CD14-positive monocyte (primary cell): ENCODE data around the gene ZNF281. TPM values are rescaled to one million over a fixed set of nuclear protein-coding genes. Genes with fewer than 3 reads are reported as not detected.

Source experiments
- DNase-seq, 3 donors: peaks; one replicate each; pipeline ENCODE4 v3.0.0-alpha.2; 2011 to 2022
- H2AFZ ChIP-seq: 2 replicates; pipeline ENCODE4 v1.6.0; 2012; ENCODE audit warnings: mild to moderate bottlenecking, low read depth, low read length, inconsistent platforms; ENCODE audit not compliant: insufficient read depth, poor library complexity, severe bottlenecking
- H3K27ac ChIP-seq, 2 donors: 1 replicate in 1 of 2; 2 replicates in 1 of 2; pipeline ENCODE4 v1.5.1; 2012 to 2013; ENCODE audit warnings: low read length in 2 of 2, control low read depth in 1 of 2, inconsistent platforms in 1 of 2, low read depth in 1 of 2, mild to moderate bottlenecking in 1 of 2
- H3K27me3 ChIP-seq, 2 donors: one replicate each; pipeline versions ENCODE4 v1.6.0 to v1.6.1; 2011 to 2013; ENCODE audit warnings: low read length in 2 of 2; ENCODE audit not compliant: control insufficient read depth in 2 of 2, insufficient read depth in 2 of 2
- H3K36me3 ChIP-seq, 2 donors: replicated peaks in 1 of 2; 1 replicate in 1 of 2; 2 replicates in 1 of 2; pipeline versions ENCODE4 v1.5.1 to v1.6.1; 2012 to 2013; ENCODE audit warnings: low read length in 2 of 2, control low read depth in 1 of 2, inconsistent platforms in 1 of 2, mild to moderate bottlenecking in 1 of 2; ENCODE audit not compliant: insufficient read depth in 2 of 2, control insufficient read depth in 1 of 2
- H3K4me1 ChIP-seq, 2 donors: 1 replicate in 1 of 2; 2 replicates in 1 of 2; pipeline versions ENCODE4 v1.5.1 to v1.6.1; 2012 to 2013; ENCODE audit warnings: low read length in 2 of 2, control low read depth in 1 of 2, inconsistent platforms in 1 of 2, mild to moderate bottlenecking in 1 of 2, moderate library complexity in 1 of 2; ENCODE audit not compliant: insufficient read depth in 2 of 2, control insufficient read depth in 1 of 2
- H3K4me2 ChIP-seq: replicated peaks from 2 replicates; pipeline ENCODE3; 2012; ENCODE audit warnings: low read length, moderate library complexity, mild to moderate bottlenecking; ENCODE audit not compliant: poor library complexity, severe bottlenecking; ENCODE audit errors: extremely low read depth
- H3K4me3 ChIP-seq, 3 experiments: fragments of 200-600 bp in 1 of 3; sonication (generic) in 1 of 3; replicated peaks in 1 of 3; 1 replicate in 2 of 3; 2 replicates in 1 of 3; pipeline ENCODE4 v1.5.1; 2011 to 2013; ENCODE audit warnings: low read length in 3 of 3, mild to moderate bottlenecking in 3 of 3, control low read depth in 2 of 3, low read depth in 2 of 3, inconsistent platforms in 1 of 3, moderate library complexity in 1 of 3
- H3K79me2 ChIP-seq: 2 replicates; pipeline ENCODE4 v1.6.0; 2012; ENCODE audit warnings: mild to moderate bottlenecking, control low read depth, inconsistent platforms, low read length, moderate library complexity; ENCODE audit not compliant: insufficient read depth
- H3K9ac ChIP-seq: 2 replicates; pipeline ENCODE4 v1.6.0; 2017; ENCODE audit warnings: low read length, mild to moderate bottlenecking; ENCODE audit not compliant: insufficient read depth, poor library complexity, severe bottlenecking
- H3K9me3 ChIP-seq, 2 donors: replicated peaks in 1 of 2; 1 replicate in 1 of 2; 2 replicates in 1 of 2; pipeline versions ENCODE4 v1.5.1 to v1.6.1; 2012 to 2013; ENCODE audit warnings: low read length in 2 of 2, control low read depth in 1 of 2; ENCODE audit not compliant: control insufficient read depth in 1 of 2, insufficient read depth in 1 of 2
- H4K20me1 ChIP-seq: 2 replicates; pipeline ENCODE4 v1.6.0; 2012; ENCODE audit warnings: mild to moderate bottlenecking, low read length, control low read depth, moderate library complexity; ENCODE audit not compliant: insufficient read depth
- H3K27ac Mint-ChIP-seq, 7 donors: one replicate each; pipeline ENCODE4 v1.8.0; 2020; ENCODE audit warnings: mild to moderate bottlenecking in 7 of 7, mixed read lengths in 7 of 7, moderate library complexity in 6 of 7, inconsistent platforms in 2 of 7
- H3K27me3 Mint-ChIP-seq, 3 donors: one replicate each; pipeline ENCODE4 v1.8.0; 2021 to 2022; ENCODE audit warnings: low read depth in 3 of 3, mild to moderate bottlenecking in 3 of 3, mixed read lengths in 3 of 3, moderate library complexity in 3 of 3, inconsistent platforms in 1 of 3
- H3K36me3 Mint-ChIP-seq, 2 donors: one replicate each; pipeline ENCODE4 v1.8.0; 2020; ENCODE audit warnings: mixed read lengths in 2 of 2, inconsistent platforms in 1 of 2, mild to moderate bottlenecking in 1 of 2
- H3K4me1 Mint-ChIP-seq: one replicate; pipeline ENCODE4 v1.8.0; 2020; ENCODE audit warnings: mild to moderate bottlenecking, mixed read lengths
- H3K4me3 Mint-ChIP-seq, 2 donors: one replicate each; pipeline ENCODE4 v1.8.0; 2020; ENCODE audit warnings: mild to moderate bottlenecking in 2 of 2, mixed read lengths in 2 of 2, moderate library complexity in 1 of 2
- H3K9me3 Mint-ChIP-seq, 7 donors: one replicate each; pipeline ENCODE4 v1.8.0; 2020 to 2022; ENCODE audit warnings: mixed read lengths in 7 of 7, mild to moderate bottlenecking in 6 of 7, moderate library complexity in 6 of 7, inconsistent platforms in 2 of 7
- CTCF ChIP-seq: fragments of 200-600 bp; IDR thresholded peaks from one replicate; pipeline ENCODE4 v1.8.0; 2022; ENCODE audit warnings: antibody characterized with exemption, mild to moderate bottlenecking
- WGBS: methylation state at CpG from one replicate; pipeline ENCODE4 v1.1.5; 2013; ENCODE audit warnings: missing lambda C conversion rate; ENCODE audit not compliant: insufficient coverage; 5-methylcytosine and 5-hydroxymethylcytosine counted together
- intact Hi-C, 2 donors: fragments of 100-400 bp; cut with micrococcal nuclease; formaldehyde crosslinking; loops; one replicate each; pipeline versions ENCODE4 v1.15.0 to v1.15.1; 2023
- polyA plus RNA-seq, 3 donors: library from polyadenylated mRNA; depleted of rRNA in 1 of 3; unstranded in 2 of 3; stranded (reverse) in 1 of 3; fragments of 300-500 nt in 2 of 3; fragments of >200 nt in 1 of 3; fragmentation: Illumina TruSeq in 2 of 3; gene quantifications; 1 replicate in 2 of 3; 2 replicates in 1 of 3; pipeline ENCODE4 v1.2.3, GENCODE V29; 2012 to 2021

ZNF281 gene
- polyA plus RNA-seq, 3 donors = 10.5 to 30.6 (median 26.6) TPM

DNA sequence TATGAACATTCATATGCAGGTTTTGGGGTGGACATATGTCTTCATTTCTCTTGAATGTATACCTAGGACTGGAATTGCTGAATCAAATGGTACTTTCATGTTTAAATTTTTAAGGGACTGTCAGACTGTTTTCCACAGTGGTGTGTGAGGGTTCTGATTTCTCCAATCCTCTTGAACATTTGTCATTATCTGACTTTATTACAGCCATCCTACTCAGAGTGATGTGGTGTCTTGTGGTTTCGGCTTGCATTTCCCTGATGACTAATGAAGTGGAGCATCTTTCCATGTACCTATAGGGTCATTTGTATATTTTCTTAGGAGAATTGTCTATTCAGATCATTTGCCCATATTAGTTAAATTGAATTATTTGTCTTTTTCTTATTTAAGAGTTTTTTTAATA, 35.4 kb upstream of the ZNF281 start:
- Mint-ChIP-seq H3K4me1 (no peaks in the 10 kb centered on the region), H3K27ac (no peak overlapping the region), H3K36me3 (no peaks in the 10 kb centered on the region), H3K27me3 (no peaks in the 10 kb centered on the region), H3K4me3 (no peak overlapping the region), H3K9me3 (no peaks in the 10 kb centered on the region)
- Histone ChIP-seq H2AFZ (no peak overlapping the region), H3K36me3 (no peaks in the 10 kb centered on the region), H3K9ac (no peak overlapping the region), H3K9me3 (no peaks in the 10 kb centered on the region), H3K4me3 (no peak overlapping the region), H3K4me1 (no peaks in the 10 kb centered on the region), H3K79me2 (no peaks in the 10 kb centered on the region), H3K27ac (no peak overlapping the region), H3K27me3 (no peaks in the 10 kb centered on the region), H3K4me2 (no peak overlapping the region), H4K20me1 (no peaks in the 10 kb centered on the region)
- TF ChIP-seq CTCF = no peak
- no CpG with 5 or more reads among the region's 1 CpG for WGBS
- intact Hi-C loops = no loop called here
- no peak for DNase-seq

DNA sequence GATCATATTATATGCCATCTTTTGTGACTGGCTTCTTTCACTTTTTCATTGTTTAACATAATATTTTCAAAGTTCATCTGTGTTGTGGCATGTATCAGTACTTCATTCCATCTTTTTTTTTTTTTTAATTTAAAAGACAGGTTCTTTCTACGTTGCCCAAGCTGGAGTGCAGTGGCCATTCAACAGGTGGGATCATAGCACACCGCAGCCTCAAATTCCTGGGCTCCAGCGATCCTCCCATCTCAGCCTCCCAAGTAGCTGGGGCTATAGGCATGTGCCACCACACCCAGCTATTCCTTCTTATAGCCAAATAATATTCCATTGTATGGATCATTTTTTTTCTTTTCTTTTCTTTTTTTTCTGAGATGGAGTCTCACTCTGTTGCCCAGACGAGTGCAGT, 34.6 kb upstream of the ZNF281 start:
- intact Hi-C loops = no loop called here
- no peak overlapping the region for H3K4me3 Mint-ChIP-seq
- Histone ChIP-seq H3K79me2 (no peaks in the 10 kb centered on the region), H3K4me3 (no peak overlapping the region), H3K9ac (no peak overlapping the region), H4K20me1 (no peaks in the 10 kb centered on the region), H3K4me1 (no peaks in the 10 kb centered on the region), H3K27ac (no peak overlapping the region), H3K4me2 (no peak overlapping the region), H2AFZ (no peak overlapping the region), H3K9me3 (no peaks in the 10 kb centered on the region), H3K27me3 (no peaks in the 10 kb centered on the region), H3K36me3 (no peaks in the 10 kb centered on the region)
- H3K9me3 Mint-ChIP-seq = no peaks in the 10 kb centered on the region
- H3K27ac Mint-ChIP-seq = no peak overlapping the region
- H3K4me1 Mint-ChIP-seq = no peaks in the 10 kb centered on the region
- no peaks in the 10 kb centered on the region for H3K27me3 Mint-ChIP-seq
- DNase-seq = no peak
- no peak for TF ChIP-seq CTCF
- WGBS = 100% methylated on average over 2 of the region's 4 CpGs
- H3K36me3 Mint-ChIP-seq = no peaks in the 10 kb centered on the region
